HAP-1 (cell line): ENCODE results near the gene HPSE2.
"Not testable (repeated sequence)": the region's sequence is repeated elsewhere in the genome, so short reads cannot be mapped to it uniquely, and the experiment has no call there.

Experiments used
- DNase-seq, 2 experiments: peaks; one replicate each; pipeline ENCODE4 v3.0.0-alpha.2; 2016 to 2020; ENCODE audit warnings: low spot score in 2 of 2
- H3K27me3 ChIP-seq: fragments of 250-450 bp; sonication (Bioruptor Pico); 2 replicates; pipeline ENCODE4 v1.5.1; 2020; ENCODE audit warnings: low read depth, mild to moderate bottlenecking, moderate library complexity
- H3K36me3 ChIP-seq: fragments of 250-450 bp; sonication (Bioruptor Pico); replicated peaks from 2 replicates; pipeline ENCODE4 v1.5.1; 2020; ENCODE audit warnings: mild to moderate bottlenecking
- H3K4me1 ChIP-seq: fragments of 250-450 bp; sonication (Bioruptor Pico); 2 replicates; pipeline ENCODE4 v1.5.1; 2020; ENCODE audit warnings: mild to moderate bottlenecking
- H3K4me3 ChIP-seq: fragments of 250-450 bp; sonication (Bioruptor Pico); 2 replicates; pipeline ENCODE4 v1.5.1; 2020; ENCODE audit warnings: mild to moderate bottlenecking, moderate library complexity
- H3K9me3 ChIP-seq: fragments of 250-450 bp; sonication (Bioruptor Pico); 2 replicates; pipeline ENCODE4 v1.5.1; 2020; ENCODE audit warnings: mild to moderate bottlenecking, moderate library complexity
- in situ Hi-C: fragments of 300-500 bp; cut with MboI; formaldehyde crosslinking; loops from 3 replicates; pipeline ENCODE4 v1.14.3; 2020; ENCODE audit warnings: low sequenced_read_pairs, inconsistent platforms, mixed read lengths

The HPSE2 gene

GRCh38 chr10:98916526-98917125, 319.0 kb downstream of the HPSE2 start:
- in situ Hi-C loops: no loop called here
- peaks cover 5% of the 10 kb centered on the region; the same call in 1 of the 2 replicates for H3K4me1 ChIP-seq
- no peaks in the 10 kb centered on the region for H3K9me3 ChIP-seq
- H3K27me3 ChIP-seq: 0 out of 2 replicates have a peak, but pooled peaks cover 3% of the 10 kb centered on the region
- no peak for DNase-seq
- H3K4me3 ChIP-seq: no peak overlapping the region
- no peaks in the 10 kb centered on the region for H3K36me3 ChIP-seq

GRCh38 chr10:98915911-98916310, 319.7 kb downstream of the HPSE2 start:
- DNase-seq: no peak
- in situ Hi-C loops: no loop called here

GRCh38 chr10:98910546-98910945, 325.1 kb downstream of the HPSE2 start:
- no peaks in the 10 kb centered on the region for H3K36me3 ChIP-seq
- in situ Hi-C loops: no loop called here
- H3K4me3 ChIP-seq: no peak overlapping the region
- no peaks in the 10 kb centered on the region for H3K9me3 ChIP-seq
- no peak for DNase-seq
- H3K4me1 ChIP-seq: peaks cover 5% of the 10 kb centered on the region; the same call in 1 of the 2 replicates
- H3K27me3 ChIP-seq: 0 out of 2 replicates have a peak, but pooled peaks cover 3% of the 10 kb centered on the region

More at GRCh38 chr10:98915911-98916310, 319.7 kb downstream of the HPSE2 start:
- 0 out of 2 replicates have a peak, but pooled peaks cover 3% of the 10 kb centered on the region for H3K27me3 ChIP-seq
- H3K4me1 ChIP-seq: peaks cover 5% of the 10 kb centered on the region; the same call in 1 of the 2 replicates
- no peaks in the 10 kb centered on the region for H3K9me3 ChIP-seq
- H3K4me3 ChIP-seq: no peak overlapping the region
- no peaks in the 10 kb centered on the region for H3K36me3 ChIP-seq

- Histone ChIP-seq H3K36me3 (no peaks in the 10 kb centered on the region), H3K27me3 (0 out of 2 replicates have a peak, but pooled peaks cover 3% of the 10 kb centered on the region), H3K4me3 (no peak overlapping the region), H3K4me1 (peaks cover 5% of the 10 kb centered on the region; the same call in 1 of the 2 replicates), H3K9me3 (no peaks in the 10 kb centered on the region)
- in situ Hi-C loops: no loop called here
- no peak for DNase-seq
Observed at GRCh38 chr10:98910048-98910447, 325.6 kb downstream of the HPSE2 start.

GRCh38 chr10:98908868-98909267, 326.8 kb downstream of the HPSE2 start:
- H3K27me3 ChIP-seq: no peaks in the 10 kb centered on the region
- H3K36me3 ChIP-seq: no peaks in the 10 kb centered on the region
- in situ Hi-C loops: no loop called here
- DNase-seq: no peak
- H3K4me1 ChIP-seq: peaks cover 5% of the 10 kb centered on the region; the same call in 1 of the 2 replicates
- no peak overlapping the region for H3K4me3 ChIP-seq
- H3K9me3 ChIP-seq: no peaks in the 10 kb centered on the region

- in situ Hi-C loops, H3K36me3 ChIP-seq, H3K9me3 ChIP-seq, DNase-seq, H3K27me3 ChIP-seq, H3K4me1 ChIP-seq, H3K4me3 ChIP-seq: not testable (repeated sequence)
Observed at GRCh38 chr10:98908247-98908646, 327.4 kb downstream of the HPSE2 start.

GRCh38 chr10:98901441-98902110, 334.1 kb downstream of the HPSE2 start:
- Histone ChIP-seq H3K9me3 (no peaks in the 10 kb centered on the region), H3K4me3 (no peak overlapping the region), H3K27me3 (no peaks in the 10 kb centered on the region), H3K4me1 (no peaks in the 10 kb centered on the region; the same call in 1 of the 2 replicates), H3K36me3 (no peaks in the 10 kb centered on the region)
- in situ Hi-C loops: no loop called here
- peak in 1 of 2 experiments; percentile 36 for DNase-seq

GRCh38 chr10:98899018-98899417, 336.6 kb downstream of the HPSE2 start:
- Histone ChIP-seq H3K9me3 (no peaks in the 10 kb centered on the region), H3K27me3 (no peaks in the 10 kb centered on the region), H3K4me3 (no peak overlapping the region), H3K4me1 (no peaks in the 10 kb centered on the region; the same call in 1 of the 2 replicates), H3K36me3 (no peaks in the 10 kb centered on the region)
- DNase-seq: no peak
- in situ Hi-C loops: no loop called here

GRCh38 chr10:98892523-98892922, 343.1 kb downstream of the HPSE2 start:
- no peaks in the 10 kb centered on the region for H3K4me1 ChIP-seq
- peaks cover 3% of the 10 kb centered on the region; the same call in 1 of the 2 replicates for H3K27me3 ChIP-seq
- no peak overlapping the region for H3K4me3 ChIP-seq
- H3K36me3 ChIP-seq: no peaks in the 10 kb centered on the region
- no peak for DNase-seq
- no peaks in the 10 kb centered on the region for H3K9me3 ChIP-seq
- in situ Hi-C loops: no loop called here

GRCh38 chr10:98886686-98887085, 349.0 kb downstream of the HPSE2 start:
- H3K36me3 ChIP-seq: no peaks in the 10 kb centered on the region
- no peaks in the 10 kb centered on the region for H3K4me1 ChIP-seq
- no peaks in the 10 kb centered on the region for H3K27me3 ChIP-seq
- no peak for DNase-seq
- H3K4me3 ChIP-seq: no peak overlapping the region
- H3K9me3 ChIP-seq: no peaks in the 10 kb centered on the region
- in situ Hi-C loops: no loop called here

GRCh38 chr10:98885378-98885777, 350.3 kb downstream of the HPSE2 start:
- Histone ChIP-seq H3K36me3 (no peaks in the 10 kb centered on the region), H3K27me3 (no peaks in the 10 kb centered on the region), H3K9me3 (no peaks in the 10 kb centered on the region), H3K4me1 (no peaks in the 10 kb centered on the region), H3K4me3 (no peak overlapping the region)
- DNase-seq: no peak
- in situ Hi-C loops: no loop called here

- Histone ChIP-seq H3K9me3 (no peaks in the 10 kb centered on the region), H3K4me3 (no peak overlapping the region), H3K27me3 (no peaks in the 10 kb centered on the region), H3K36me3 (no peaks in the 10 kb centered on the region), H3K4me1 (no peaks in the 10 kb centered on the region)
- in situ Hi-C loops: no loop called here
- DNase-seq: no peak
Observed at GRCh38 chr10:98881789-98882188, 353.9 kb downstream of the HPSE2 start.

GRCh38 chr10:98880971-98881370, 354.7 kb downstream of the HPSE2 start:
- no peaks in the 10 kb centered on the region for H3K27me3 ChIP-seq
- no peak for DNase-seq
- no peaks in the 10 kb centered on the region for H3K36me3 ChIP-seq
- in situ Hi-C loops: no loop called here
- no peaks in the 10 kb centered on the region for H3K9me3 ChIP-seq
- no peaks in the 10 kb centered on the region for H3K4me1 ChIP-seq
- H3K4me3 ChIP-seq: no peak overlapping the region

- no peaks in the 10 kb centered on the region for H3K9me3 ChIP-seq
- H3K36me3 ChIP-seq: no peaks in the 10 kb centered on the region
- in situ Hi-C loops: no loop called here
- H3K4me3 ChIP-seq: no peak overlapping the region
- H3K27me3 ChIP-seq: no peaks in the 10 kb centered on the region
- no peaks in the 10 kb centered on the region for H3K4me1 ChIP-seq
- no peak for DNase-seq
Observed at GRCh38 chr10:98878921-98879320, 356.7 kb downstream of the HPSE2 start.
